Activated gamma-delta T cell treated with anti-CD3 and anti-CD28 coated beads, Interleukin-2, amount 50 U/mL, for 16 hours (primary cell): ENCODE measurements around the gene C17orf107.

Experiments
- DNase-seq: peaks from one replicate; pipeline ENCODE4 v3.0.0-alpha.2; 2020; ENCODE audit warnings: low read depth

The C17orf107 gene

GRCh38 chr17:4937553-4937952 is 38.2 kb downstream of the C17orf107 start:
- DNase-seq = no peak

GRCh38 chr17:4938069-4938491 is 38.7 kb downstream of the C17orf107 start:
- DNase-seq = no peak

GRCh38 chr17:4938688-4939545 is 39.6 kb downstream of the C17orf107 start:
- no peak for DNase-seq

- peak; percentile 9 for DNase-seq
Measured at GRCh38 chr17:4939546-4939795, 40.1 kb downstream of the C17orf107 start.

GRCh38 chr17:4939796-4940554 is 40.6 kb downstream of the C17orf107 start, which contains the start of the genes RNF167 and SLC25A11:
Gene RNF167, plus strand, starts transcription at chr17:4940268. Its CDS starts 642 bp downstream, at chr17:4940910.
Gene SLC25A11, minus strand, starts transcription at chr17:4940046. Its CDS starts 136 bp downstream, at chr17:4939910.
- peak; percentile 91 for DNase-seq

GRCh38 chr17:4940555-4941318 is 41.4 kb downstream of the C17orf107 start:
- DNase-seq = peak; percentile 12

- DNase-seq = no peak
Measured at GRCh38 chr17:4941319-4941610, 41.9 kb downstream of the C17orf107 start.

GRCh38 chr17:4942760-4943508 is 43.6 kb downstream of the C17orf107 start:
- DNase-seq = no peak

GRCh38 chr17:4944163-4944553 is 44.8 kb downstream of the C17orf107 start:
- peak; percentile 41 for DNase-seq

GRCh38 chr17:4944554-4945175 is 45.3 kb downstream of the C17orf107 start:
- no peak for DNase-seq

GRCh38 chr17:4945176-4945943 is 46.0 kb downstream of the C17orf107 start:
- DNase-seq = peak; percentile 76

GRCh38 chr17:4945944-4946280 is 46.6 kb downstream of the C17orf107 start:
- DNase-seq = no peak

GRCh38 chr17:4946312-4946976 is 47.1 kb downstream of the C17orf107 start:
- DNase-seq = no peak

- no peak for DNase-seq
Measured at GRCh38 chr17:4947010-4947410, 47.7 kb downstream of the C17orf107 start.

GRCh38 chr17:4947411-4948165 is 48.3 kb downstream of the C17orf107 start:
- peak; percentile 55 for DNase-seq

- peak; percentile 86 for DNase-seq
Measured at GRCh38 chr17:4948166-4948930, 49.0 kb downstream of the C17orf107 start, which contains the start of gene PFN1. Gene PFN1, minus strand, starts transcription at chr17:4948530. Its CDS starts 136 bp downstream, at chr17:4948394.

GRCh38 chr17:4948931-4949320 is 49.6 kb downstream of the C17orf107 start:
- DNase-seq = peak; percentile 53

GRCh38 chr17:4949321-4950074 is 50.2 kb downstream of the C17orf107 start:
- DNase-seq = peak; percentile 63
